IMR-90 (cell line): ENCODE data around the gene KIF3B. TPM values are rescaled to one million over a fixed set of nuclear protein-coding genes. Genes with fewer than 3 reads are reported as not detected.

Source experiments
- ATAC-seq: fragments of 200-7000 bp; cut with Tn5 transposase; 2 replicates; pipeline ENCODE4 v1.9.1; 2020; ENCODE audit warnings: low read depth, mild to moderate bottlenecking, moderate library complexity
- BruUV-seq: library from RNA; stranded (reverse); fragments of 400-500 nt; replicated peaks from 2 replicates; lab custom pipeline; 2021; lab: Mats Ljungman, UMichigan
- CTCF ChIA-PET: fragments of 300-600 bp; formaldehyde crosslinking; extraction: SDS; loops from one replicate; lab custom pipeline; 2021; ENCODE audit warnings: antibody characterized with exemption; lab: Yijun Ruan, JAX
- POLR2A ChIA-PET: fragments of 300-600 bp; sonication (Branson Sonifier 250); formaldehyde crosslinking; loops from one replicate; lab custom pipeline; 2022; ENCODE audit warnings: antibody characterized with exemption; ENCODE audit not compliant: unreplicated experiment; lab: Charles Lee
- DNase-seq: peaks from one replicate; pipeline ENCODE4 v3.0.0; 2013
- H2AFZ ChIP-seq: replicated peaks from 2 replicates; pipeline ENCODE3; 2013; ENCODE audit warnings: low read length, mild to moderate bottlenecking; ENCODE audit not compliant: poor library complexity
- H2AK5ac ChIP-seq: 2 replicates; pipeline ENCODE4 v1.6.1; 2013; ENCODE audit warnings: low read depth, low read length, inconsistent platforms
- H2AK9ac ChIP-seq: replicated peaks from 2 replicates; pipeline ENCODE3; 2013; ENCODE audit warnings: mild to moderate bottlenecking, low read depth, low read length, moderate library complexity; ENCODE audit not compliant: poor library complexity
- H2BK120ac ChIP-seq: 2 replicates; pipeline ENCODE4 v1.6.1; 2013; ENCODE audit warnings: low read depth, low read length, inconsistent platforms
- H2BK15ac ChIP-seq: 3 replicates; pipeline ENCODE4 v1.6.1; 2013; ENCODE audit warnings: low read depth, low read length, inconsistent platforms
- H2BK20ac ChIP-seq: 2 replicates; pipeline ENCODE4 v1.6.1; 2013; ENCODE audit warnings: low read depth, mild to moderate bottlenecking, inconsistent platforms, low read length, moderate library complexity
- H2BK5ac ChIP-seq: 2 replicates; pipeline ENCODE4 v1.6.1; 2013; ENCODE audit warnings: mild to moderate bottlenecking, low read depth, low read length, inconsistent platforms; ENCODE audit not compliant: poor library complexity, severe bottlenecking
- H3K14ac ChIP-seq: replicated peaks from 2 replicates; pipeline ENCODE4 v1.6.1; 2013; ENCODE audit warnings: low read depth, low read length, inconsistent platforms
- H3K18ac ChIP-seq: 2 replicates; pipeline ENCODE4 v1.6.1; 2013; ENCODE audit warnings: low read depth, low read length, control low read depth
- H3K23ac ChIP-seq: 2 replicates; pipeline ENCODE4 v1.6.1; 2013; ENCODE audit warnings: low read depth, low read length, inconsistent platforms
- H3K27ac ChIP-seq: 2 replicates; pipeline ENCODE4 v1.5.1; 2013; ENCODE audit warnings: mild to moderate bottlenecking, control low read depth, low read length; ENCODE audit not compliant: insufficient read depth
- H3K27me3 ChIP-seq: 2 replicates; pipeline ENCODE4 v1.6.1; 2013; ENCODE audit warnings: low read length; ENCODE audit not compliant: control insufficient read depth, insufficient read depth
- H3K36me3 ChIP-seq: 2 replicates; pipeline ENCODE4 v1.6.1; 2013; ENCODE audit warnings: low read length, mixed read lengths; ENCODE audit not compliant: control insufficient read depth, insufficient read depth
- H3K4ac ChIP-seq: 2 replicates; pipeline ENCODE4 v1.6.1; 2013; ENCODE audit warnings: low read depth, low read length, inconsistent platforms
- H3K4me1 ChIP-seq: 2 replicates; pipeline ENCODE4 v1.6.1; 2013; ENCODE audit warnings: low read length, mixed read lengths; ENCODE audit not compliant: control insufficient read depth, insufficient read depth
- H3K4me2 ChIP-seq: 2 replicates; pipeline ENCODE4 v1.6.1; 2013; ENCODE audit warnings: low read depth, mild to moderate bottlenecking, control low read depth, low read length, moderate library complexity
- H3K4me3 ChIP-seq: 2 replicates; pipeline ENCODE4 v1.5.1; 2013; ENCODE audit warnings: low read depth, mild to moderate bottlenecking, control low read depth, low read length, moderate library complexity; ENCODE audit not compliant: insufficient read depth
- H3K56ac ChIP-seq: 2 replicates; pipeline ENCODE4 v1.6.1; 2013; ENCODE audit warnings: low read length, inconsistent platforms; ENCODE audit not compliant: insufficient read depth; ENCODE audit errors: extremely low read depth
- H3K79me1 ChIP-seq, 2 experiments: 2 replicates each; pipeline ENCODE4 v1.6.1; 2013; ENCODE audit warnings: low read length in 2 of 2, inconsistent platforms in 1 of 2, low read depth in 1 of 2
- H3K9ac ChIP-seq: 2 replicates; pipeline ENCODE4 v1.6.1; 2013; ENCODE audit warnings: low read depth, low read length, control low read depth
- H3K9me1 ChIP-seq: 2 replicates; pipeline ENCODE4 v1.6.1; 2013; ENCODE audit warnings: low read length, inconsistent platforms; ENCODE audit not compliant: insufficient read depth
- H3K9me3 ChIP-seq: 2 replicates; pipeline ENCODE4 v1.6.1; 2013; ENCODE audit warnings: low read length; ENCODE audit not compliant: control insufficient read depth, insufficient read depth
- H4K20me1 ChIP-seq: 2 replicates; pipeline ENCODE4 v1.6.1; 2013; ENCODE audit warnings: low read length, inconsistent platforms; ENCODE audit not compliant: insufficient read depth
- H4K5ac ChIP-seq: 2 replicates; pipeline ENCODE4 v1.6.1; 2013; ENCODE audit warnings: mild to moderate bottlenecking, low read depth, low read length, control low read depth
- H4K8ac ChIP-seq, 2 experiments: 2 replicates each; pipeline ENCODE4 v1.6.1; 2013; ENCODE audit warnings: low read depth in 2 of 2, low read length in 2 of 2, control low read depth in 1 of 2, inconsistent platforms in 1 of 2
- H4K91ac ChIP-seq: 2 replicates; pipeline ENCODE4 v1.6.1; 2013; ENCODE audit warnings: low read depth, low read length, inconsistent platforms; ENCODE audit not compliant: insufficient read depth
- BHLHE40 ChIP-seq: fragments of 150-350 bp; IDR thresholded peaks from 2 replicates; pipeline ENCODE4 v1.6.1; 2016; ENCODE audit warnings: mild to moderate bottlenecking, low read depth, low read length
- CTCF ChIP-seq: conservative IDR thresholded peaks from 2 replicates; pipeline ENCODE4 v1.5.1; 2012; ENCODE audit warnings: mild to moderate bottlenecking, low read depth, low read length, improper control_type of control experiment
- ELK1 ChIP-seq: fragments of 150-350 bp; IDR thresholded peaks from 2 replicates; pipeline ENCODE4 v1.6.1; 2016; ENCODE audit warnings: low read depth, mild to moderate bottlenecking, low read length, moderate library complexity, borderline replicate concordance
- FOS ChIP-seq: fragments of 150-350 bp; IDR thresholded peaks from 2 replicates; pipeline ENCODE4 v1.6.1; 2016; ENCODE audit warnings: low read depth, low read length
- MAFK ChIP-seq: IDR thresholded peaks from 2 replicates; pipeline ENCODE4 v1.6.1; 2012; ENCODE audit warnings: low read depth, low read length, improper control_type of control experiment
- MAZ ChIP-seq: IDR thresholded peaks from 2 replicates; pipeline ENCODE4 v1.6.1; 2012; ENCODE audit warnings: low read depth, mild to moderate bottlenecking, low read length, improper control_type of control experiment, moderate library complexity, borderline replicate concordance
- MXI1 ChIP-seq: IDR thresholded peaks from 2 replicates; pipeline ENCODE4 v1.6.1; 2012; ENCODE audit warnings: low read depth, mild to moderate bottlenecking, low read length, moderate library complexity, borderline replicate concordance
- NFE2L2 ChIP-seq: fragments of 150-350 bp; IDR thresholded peaks from 2 replicates; pipeline ENCODE4 v1.6.1; 2016; ENCODE audit warnings: low read depth, mild to moderate bottlenecking, low read length
- POLR2A ChIP-seq: IDR thresholded peaks from 2 replicates; pipeline ENCODE4 v1.6.1; 2012; ENCODE audit warnings: mild to moderate bottlenecking, low read depth, low read length
- RAD21 ChIP-seq: IDR thresholded peaks from 2 replicates; pipeline ENCODE4 v1.6.1; 2012; ENCODE audit warnings: low read length, improper control_type of control experiment
- RCOR1 ChIP-seq: IDR thresholded peaks from 2 replicates; pipeline ENCODE4 v1.6.1; 2012; ENCODE audit warnings: mild to moderate bottlenecking, low read length, improper control_type of control experiment; ENCODE audit not compliant: insufficient replicate concordance
- RFX5 ChIP-seq: IDR thresholded peaks from 2 replicates; pipeline ENCODE4 v1.8.0; 2012; ENCODE audit warnings: low read depth, mild to moderate bottlenecking, low read length, moderate library complexity
- USF2 ChIP-seq: fragments of 150-350 bp; IDR thresholded peaks from 2 replicates; pipeline ENCODE4 v1.6.1; 2017; ENCODE audit warnings: mild to moderate bottlenecking, antibody characterized with exemption, low read length, low read depth
- WGBS, 2 experiments: methylation state at CpG; one replicate each; pipeline versions ENCODE4 v1.1.5 to v1.1.7; 2013; ENCODE audit warnings: missing lambda C conversion rate in 2 of 2; ENCODE audit not compliant: insufficient read length in 1 of 2; ENCODE audit errors: extremely low coverage in 2 of 2; 5-methylcytosine and 5-hydroxymethylcytosine counted together
- dilution Hi-C: fragments of 300-500 bp; cut with HindIII; formaldehyde crosslinking; loops from one replicate; pipeline ENCODE4 v1.14.3; 2018; ENCODE audit warnings: low sequenced_read_pairs; ENCODE audit not compliant: unreplicated experiment
- in situ Hi-C: fragments of 300-500 bp; cut with MboI; formaldehyde crosslinking; loops from 3 replicates; pipeline ENCODE4 v1.14.3; 2019; ENCODE audit warnings: low sequenced_read_pairs, inconsistent platforms, mixed read lengths
- intact Hi-C: fragments of 100-400 bp; cut with micrococcal nuclease; formaldehyde crosslinking; loops from 2 replicates; pipeline ENCODE4 v1.10.0; 2022
- polyA plus RNA-seq, 3 experiments: library from polyadenylated mRNA; depleted of rRNA; stranded (reverse); fragments of >200 nt; gene quantifications; 2 replicates each; pipeline ENCODE4 v1.2.3, GENCODE V29; 2012; ENCODE audit warnings: low replicate concordance in 1 of 3
- total RNA-seq: library from RNA; depleted of rRNA; stranded (reverse); fragments of >200 nt; gene quantifications from 2 replicates; pipeline ENCODE4 v1.2.3, GENCODE V29; 2012

Gene KIF3B
- total and polyA plus RNA-seq, 2 of the 4 experiments (the other 2 are of a cell fraction): 17.1 to 28.1 TPM

DNA sequence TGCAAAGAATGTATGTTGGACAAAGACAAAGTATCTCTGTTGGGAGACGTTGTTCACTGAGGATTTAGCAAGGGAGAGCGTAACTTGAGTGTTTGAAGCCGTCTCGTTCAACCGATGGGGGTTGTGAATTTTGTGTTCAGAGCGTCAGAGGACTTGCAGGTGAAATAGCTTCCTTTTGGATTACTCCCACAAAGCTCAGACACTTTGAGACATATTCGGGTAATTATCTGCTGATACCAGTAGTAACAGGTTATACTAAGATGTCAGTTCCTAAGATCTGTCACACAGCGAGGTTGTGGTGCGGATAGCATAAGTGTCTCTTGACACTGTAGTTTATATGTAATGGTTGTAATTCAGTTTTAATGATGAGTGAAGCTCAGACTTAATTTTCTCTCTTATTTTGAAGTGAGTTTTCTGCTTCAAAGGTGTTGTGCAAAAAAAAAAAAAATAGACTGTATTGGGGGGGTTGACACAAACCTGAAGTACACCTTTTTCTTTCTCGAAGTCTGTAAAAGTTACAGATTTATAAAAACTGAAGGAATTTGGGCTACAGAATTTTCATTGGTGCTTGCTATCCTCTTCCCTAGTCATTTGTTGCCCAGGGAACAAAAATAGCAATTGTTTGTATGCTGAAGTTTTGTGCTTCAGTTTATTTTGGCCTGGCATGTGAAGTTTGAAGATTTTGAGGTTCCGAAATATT, 82.3 kb downstream of the KIF3B start:
- Histone ChIP-seq H3K4me2 (peak overlapping the region; percentile 78), H3K9me3 (0 out of 2 replicates have a peak, but pooled peaks cover 3% of the 10 kb centered on the region), H3K27ac (peak overlapping the region; percentile 53), H3K9me1 (peaks cover 16% of the 10 kb centered on the region), H3K18ac (no peak overlapping the region), H3K4ac (peak overlapping the region; percentile 89), H2AFZ (no peak overlapping the region), H2BK15ac (0 out of 3 replicates have a peak overlapping the region, but pooled peaks have one; percentile 31), H4K8ac (peak overlapping the region in 1 of 2 experiments; percentile 82; a peak in 2 of 4 replicates), H3K4me3 (peak overlapping the region; percentile 92), H3K27me3 (no peaks in the 10 kb centered on the region), H4K5ac (no peak overlapping the region), H4K20me1 (peaks cover 65% of the 10 kb centered on the region), H3K23ac (peak overlapping the region; percentile 97), H3K36me3 (no peaks in the 10 kb centered on the region; the same call in 1 of the 2 replicates), H3K4me1 (peaks cover 3% of the 10 kb centered on the region), H3K14ac (peak overlapping the region; percentile 92), H2AK9ac (peak overlapping the region; percentile 96), H3K9ac (peak overlapping the region; percentile 78), H3K79me1 (peaks cover 5 to 44% of the 10 kb centered on the region in 2 experiments; a peak in 2 of 4 replicates), H3K56ac (peak overlapping the region; percentile 53), H4K91ac (no peak overlapping the region), H2AK5ac (peak overlapping the region; percentile 86), H2BK120ac (peak overlapping the region; percentile 47; the same call in 1 of the 2 replicates), H2BK5ac (peak overlapping the region; percentile 100), H2BK20ac (peak overlapping the region; percentile 8; the same call in 1 of the 2 replicates)
- DNase-seq (peak; percentile 31), ATAC-seq (no peak)
- in situ Hi-C loops: no loop called here
- POLR2A ChIA-PET: no interaction called here
- intact Hi-C loops: loop anchor here (5.0 kb wide), 1 partner anchor 38 kb away; no protein-coding TSS in a partner anchor
- no peak for TF ChIP-seq BHLHE40
- no peak for TF ChIP-seq FOS
- TF ChIP-seq RAD21: no peak
- no peak for TF ChIP-seq MAZ
- peak; percentile 25; the same call in 1 of the 2 replicates for TF ChIP-seq POLR2A
- no peak for TF ChIP-seq USF2
- TF ChIP-seq CTCF: no peak
- TF ChIP-seq MAFK: no peak
- no peak for TF ChIP-seq RCOR1
- TF ChIP-seq RFX5: peak; percentile 96
- TF ChIP-seq MXI1: no peak
- TF ChIP-seq ELK1: no peak
- TF ChIP-seq NFE2L2: no peak
- no CpG with 5 or more reads among the region's 11 CpGs for WGBS, 2 experiments
- TSS peak; percentile 51 for BruUV-seq
- dilution Hi-C loops: no loop called here
- CTCF ChIA-PET: interaction anchor here (0.9 to 1.1 kb wide), 2 partner anchors 14 to 25 kb away, joined by 4 to 5 read pairs; no protein-coding TSS in a partner anchor
